ENCODE results near the gene ZNF655.
A peak's percentile ranks its signal among the peaks of the same experiment; 100 is the strongest.

The ZNF655 gene

GRCh38 chr7:99606531-99606930, 48.1 kb downstream of the ZNF655 start:
- DNase-seq (ENCODE audit: low read depth, low spot score): no peak

DNA sequence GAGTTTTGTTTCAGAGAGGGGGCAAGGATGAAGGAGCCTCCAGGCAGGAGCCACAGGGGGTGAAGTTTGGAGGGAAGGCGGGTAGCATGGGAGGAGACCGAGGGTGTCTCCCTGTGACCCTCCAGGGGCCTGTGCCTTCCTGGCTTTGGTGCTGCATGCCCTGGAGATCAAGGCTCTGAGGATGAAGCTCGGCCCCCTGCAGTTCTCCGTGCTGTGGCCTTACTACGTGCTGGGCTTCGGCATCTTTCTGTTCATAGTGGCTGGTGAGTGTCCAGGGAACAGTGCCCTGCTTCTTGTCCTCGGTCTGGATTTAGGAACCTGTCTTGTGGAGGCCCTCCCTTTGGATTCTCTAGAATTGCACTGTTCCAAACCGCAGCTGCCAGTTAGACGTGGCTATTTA, 49.1 kb downstream of the ZNF655 start:
- no peak for DNase-seq (ENCODE audit: low read depth, low spot score)

DNA sequence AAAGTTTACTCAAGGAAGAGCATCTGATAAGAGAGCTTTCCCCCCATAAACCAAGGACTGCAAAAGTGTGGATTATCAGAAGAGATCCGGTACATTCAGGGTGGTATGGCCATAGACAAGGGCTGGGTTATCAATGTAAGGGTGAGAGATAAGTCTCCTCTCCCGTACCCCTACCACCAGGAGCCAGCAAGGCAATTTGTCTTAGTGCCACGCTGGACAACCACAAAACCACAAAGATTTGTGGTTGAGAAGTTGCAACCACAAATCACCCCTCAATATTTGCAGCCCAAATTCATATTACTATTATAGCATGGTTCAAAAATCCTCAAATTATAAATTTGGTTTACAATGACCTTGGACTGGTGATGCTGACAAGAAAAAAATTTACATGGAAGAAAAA, 56.1 kb downstream of the ZNF655 start:
- DNase-seq (ENCODE audit: low read depth, low spot score): no peak

DNA sequence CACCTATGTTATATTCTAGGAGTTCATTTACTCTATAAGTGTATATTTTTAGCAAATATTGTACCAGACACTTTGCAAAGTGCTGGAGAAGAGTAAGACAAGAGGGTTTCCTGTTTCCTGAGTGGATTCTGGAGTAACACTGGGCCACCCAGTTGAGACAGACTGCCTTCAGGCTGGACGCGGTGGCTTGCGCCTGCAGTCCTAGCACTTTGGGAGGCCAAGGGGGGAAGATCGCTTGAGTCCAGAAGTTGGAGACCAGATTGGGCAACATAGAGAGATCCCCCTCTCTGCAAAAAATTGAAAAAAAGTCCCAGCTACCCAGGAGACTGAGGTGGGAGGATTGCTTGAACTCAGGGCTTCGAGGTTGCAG, 57.5 kb downstream of the ZNF655 start:
- no peak for DNase-seq (ENCODE audit: low read depth, low spot score)

DNA sequence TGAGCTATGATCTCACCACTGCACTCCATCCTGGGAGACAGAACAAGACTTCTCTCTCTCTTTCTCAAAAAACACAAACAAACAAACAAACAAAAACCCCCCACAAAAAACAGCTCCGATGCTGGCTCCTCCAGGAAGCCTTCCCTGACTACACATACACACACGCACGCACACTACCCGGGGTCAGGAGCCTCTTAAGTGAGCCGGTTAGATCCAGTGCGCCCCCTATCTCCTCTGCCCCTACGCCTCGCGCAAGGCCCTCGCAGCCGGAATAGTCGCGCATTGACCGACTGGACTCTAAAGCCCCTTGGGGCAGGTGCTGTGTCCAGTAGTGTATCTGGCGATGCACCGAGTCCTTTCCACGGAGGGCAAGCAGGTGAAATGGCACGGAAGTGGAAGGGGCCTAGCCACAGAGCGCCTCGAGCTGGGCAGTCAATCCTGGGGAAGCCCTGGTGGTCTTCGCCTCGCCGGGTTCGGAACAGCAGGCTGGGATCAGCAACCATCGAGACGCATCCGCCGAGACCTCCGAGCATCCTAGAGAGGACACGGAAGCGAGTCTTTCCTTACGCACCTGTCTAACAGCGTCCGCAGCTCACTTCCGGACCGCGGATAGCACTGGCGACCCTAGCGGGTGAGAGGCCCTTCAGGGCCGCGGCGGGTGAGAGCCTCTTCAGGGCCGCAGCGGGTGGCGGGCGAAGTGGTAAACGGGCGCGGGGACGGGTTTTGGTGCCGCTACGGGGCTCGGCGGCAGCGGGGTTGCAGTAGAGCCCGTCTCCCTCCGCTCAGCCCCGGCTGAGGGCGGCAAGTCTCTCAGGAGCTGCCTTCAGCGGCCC, 58.1 kb downstream of the ZNF655 start, which contains the start of gene ZSCAN25:
Gene ZSCAN25, plus strand, starts transcription at position 588 of the 833 bp plus-strand sequence. CDS start 2,661 bp downstream, outside the sequence.
- peak; percentile 66 for DNase-seq (ENCODE audit: low read depth, low spot score)

GRCh38 chr7:99617192-99617781, 58.8 kb downstream of the ZNF655 start:
- no peak for DNase-seq (ENCODE audit: low read depth, low spot score)

DNA sequence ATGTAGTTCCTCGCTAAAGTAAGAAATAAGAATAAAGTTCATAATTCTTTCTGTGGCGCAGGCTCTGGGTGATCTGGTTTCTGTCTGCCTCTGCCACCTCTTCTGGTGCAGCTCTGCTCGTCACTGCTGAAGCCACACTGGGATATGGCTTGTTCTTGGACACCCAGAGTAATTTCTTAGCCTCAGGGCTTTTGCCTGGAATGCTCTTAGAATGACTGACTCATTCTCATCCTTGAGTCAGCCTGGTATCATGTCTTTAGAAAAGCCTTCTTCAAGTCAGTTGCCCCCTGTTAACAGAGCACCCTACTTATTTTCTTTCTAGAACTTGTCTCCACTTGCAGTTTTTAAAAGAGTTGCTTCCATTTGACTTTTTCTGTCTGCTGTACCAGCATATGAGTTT, 60.3 kb downstream of the ZNF655 start:
- no peak for DNase-seq (ENCODE audit: low read depth, low spot score)

GRCh38 chr7:99619571-99620130, 61.2 kb downstream of the ZNF655 start:
- no peak for DNase-seq (ENCODE audit: low read depth, low spot score)

DNA sequence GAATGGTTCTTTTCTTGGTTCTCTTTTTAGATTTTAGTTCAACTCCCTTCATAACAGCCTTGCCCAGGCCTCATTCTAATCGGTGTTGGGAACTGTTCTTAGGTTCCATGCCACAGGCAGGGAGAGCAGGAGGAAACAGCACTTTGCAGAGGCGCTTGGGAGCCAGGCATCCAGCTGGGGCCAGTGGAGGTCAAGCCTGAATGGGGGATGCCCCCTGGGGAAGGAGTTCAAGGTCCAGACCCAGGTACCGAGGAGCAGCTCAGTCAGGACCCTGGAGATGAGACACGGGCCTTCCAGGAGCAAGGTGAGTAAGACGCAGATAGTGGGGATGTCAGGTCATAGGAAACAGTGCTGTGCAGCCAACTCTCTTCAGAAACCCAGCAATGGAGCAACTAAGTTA, 62.8 kb downstream of the ZNF655 start:
- no peak for DNase-seq (ENCODE audit: low read depth, low spot score)

DNA sequence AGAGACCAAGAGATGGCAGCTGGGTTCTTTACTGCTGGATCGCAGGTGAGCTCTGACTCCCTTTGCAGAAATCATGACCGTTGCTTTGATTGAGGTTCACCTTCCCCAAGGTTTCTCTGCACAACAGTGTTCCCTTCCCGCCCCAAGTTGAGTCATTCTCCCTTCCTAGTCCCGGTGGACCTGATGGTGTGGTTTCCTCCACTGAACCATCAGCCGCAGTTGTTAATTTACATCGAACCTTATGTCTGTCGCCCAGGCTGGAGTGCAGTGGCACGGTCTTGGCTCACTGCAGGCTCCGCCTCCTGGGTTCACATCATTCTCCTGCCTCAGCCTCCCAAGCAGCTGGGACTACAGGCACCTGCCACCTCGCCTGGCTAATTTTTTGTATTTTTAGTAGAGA, 64.2 kb downstream of the ZNF655 start:
- DNase-seq (ENCODE audit: low read depth, low spot score): no peak

DNA sequence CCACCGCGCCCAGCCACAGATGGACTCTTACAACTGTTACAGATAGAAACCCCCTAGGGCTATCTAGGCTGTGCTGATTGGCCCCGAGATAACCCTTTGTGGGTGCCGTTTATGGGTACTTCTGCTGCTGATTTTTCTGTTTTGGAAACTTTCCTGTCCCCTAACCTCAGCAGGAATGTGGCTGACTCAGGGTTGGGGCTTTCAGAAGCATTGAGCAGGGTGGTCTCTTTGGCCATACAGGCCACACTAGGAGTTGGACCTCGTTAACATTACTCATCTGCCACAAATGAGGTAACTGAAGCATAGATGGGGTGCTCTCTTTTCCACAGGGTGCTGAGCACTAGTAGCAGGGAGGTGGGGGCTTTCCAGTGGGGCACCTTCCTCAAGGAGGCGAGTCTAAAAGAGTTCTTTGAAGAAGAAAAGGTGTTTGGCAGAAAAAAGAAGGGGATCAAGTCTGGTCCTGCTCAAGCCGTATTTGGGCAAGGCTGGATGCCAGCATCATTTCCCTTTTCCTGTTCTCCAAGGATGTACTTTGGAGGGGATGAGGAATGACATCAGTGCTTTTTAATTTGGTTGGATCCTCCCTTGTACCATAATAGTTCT, 64.8 kb downstream of the ZNF655 start:
- DNase-seq (ENCODE audit: low read depth, low spot score): no peak

GRCh38 chr7:99623702-99624447, 65.4 kb downstream of the ZNF655 start:
- DNase-seq (ENCODE audit: low read depth, low spot score): no peak

GRCh38 chr7:99624484-99624883, 66.0 kb downstream of the ZNF655 start:
- DNase-seq (ENCODE audit: low read depth, low spot score): peak; percentile 49

DNA sequence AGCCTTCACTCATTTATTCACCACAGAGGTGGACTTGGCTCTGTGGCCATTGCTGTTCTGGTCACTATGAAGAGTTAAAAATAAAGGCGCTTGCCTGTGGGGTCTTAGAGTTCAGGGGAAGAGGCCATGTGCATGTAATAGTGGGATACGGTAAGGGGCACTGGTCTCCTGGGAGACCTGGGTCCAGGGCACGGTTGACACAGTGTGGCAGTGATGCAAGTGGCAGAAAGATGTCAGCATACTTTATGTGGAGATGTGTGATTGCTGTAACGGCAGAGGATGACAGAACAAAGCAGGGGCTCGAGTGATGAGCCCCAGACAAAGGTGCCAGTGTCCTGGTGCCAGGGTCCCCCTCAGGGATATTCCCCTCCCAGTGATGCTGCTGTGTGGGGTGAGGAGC, 66.9 kb downstream of the ZNF655 start:
- no peak for DNase-seq (ENCODE audit: low read depth, low spot score)

DNA sequence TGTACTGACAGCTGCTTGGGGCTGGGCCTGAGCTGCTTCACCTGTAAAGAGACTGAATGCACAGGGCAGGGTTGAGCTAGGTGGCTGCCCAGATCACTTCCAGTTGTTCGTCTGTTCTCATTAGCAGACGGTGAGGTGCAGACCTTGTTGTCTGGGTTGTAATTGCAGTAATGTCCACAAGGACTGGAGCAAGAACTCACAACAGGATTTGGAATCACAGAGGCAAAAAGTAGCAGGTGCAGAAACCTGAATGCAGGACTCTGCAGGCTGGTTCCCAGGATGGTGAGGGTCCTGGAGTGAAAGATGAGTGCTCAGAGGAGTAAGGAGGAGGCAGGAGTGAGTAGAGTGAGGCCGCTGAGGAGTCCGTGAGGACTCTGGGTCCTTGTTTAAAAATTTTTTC, 67.5 kb downstream of the ZNF655 start:
- no peak for DNase-seq (ENCODE audit: low read depth, low spot score)
